H1 (cell line): ENCODE results near the gene BRINP3. TPM values are rescaled to one million over a fixed set of nuclear protein-coding genes. Genes with fewer than 3 reads are reported as not detected.
A peak's percentile ranks its signal among the peaks of the same experiment; 100 is the strongest.

Experiments
- CTCF ChIA-PET: fragments of 300-600 bp; sonication (Branson Sonifier 250); formaldehyde crosslinking; loops from one replicate; lab custom pipeline; 2021; ENCODE audit not compliant: partially characterized antibody; lab: Charles Lee
- POLR2A ChIA-PET: fragments of 300-600 bp; sonication (Branson Sonifier 250); formaldehyde crosslinking; loops from one replicate; lab custom pipeline; 2021; ENCODE audit warnings: inconsistent platforms; ENCODE audit not compliant: partially characterized antibody; lab: Charles Lee
- DNase-seq, 2 experiments: peaks; one replicate each; pipeline versions ENCODE4 v3.0.0 to v3.0.0-alpha.2; 2010 to 2022; ENCODE audit warnings: low spot score in 2 of 2, low read depth in 1 of 2, mixed read lengths in 1 of 2
- FAIRE-seq: peaks from 2 replicates; lab custom pipeline; 2011; peaks lifted over from hg19 to GRCh38; lab: Jason Lieb, UNC
- H2AFZ ChIP-seq: 2 replicates; pipeline ENCODE4 v1.8.1; 2012; ENCODE audit warnings: low read length, inconsistent platforms
- H2AK5ac ChIP-seq: 2 replicates; pipeline ENCODE4 v1.6.1; 2013; ENCODE audit warnings: low read depth, low read length
- H2BK120ac ChIP-seq: replicated peaks from 2 replicates; pipeline ENCODE3; 2013; ENCODE audit warnings: low read depth, low read length, inconsistent platforms
- H2BK12ac ChIP-seq: 2 replicates; pipeline ENCODE4 v1.6.1; 2013; ENCODE audit warnings: low read depth, low read length
- H2BK15ac ChIP-seq: 2 replicates; pipeline ENCODE4 v1.6.1; 2013; ENCODE audit warnings: low read length
- H2BK20ac ChIP-seq: 2 replicates; pipeline ENCODE4 v1.6.1; 2013; ENCODE audit warnings: low read length
- H2BK5ac ChIP-seq: 2 replicates; pipeline ENCODE4 v1.6.1; 2013; ENCODE audit warnings: low read depth, low read length
- H3K14ac ChIP-seq: 2 replicates; pipeline ENCODE4 v1.6.1; 2013; ENCODE audit warnings: inconsistent platforms; ENCODE audit not compliant: insufficient read length
- H3K18ac ChIP-seq: 2 replicates; pipeline ENCODE4 v1.6.1; 2013; ENCODE audit warnings: low read length; ENCODE audit errors: extremely low read depth
- H3K23ac ChIP-seq: 2 replicates; pipeline ENCODE4 v1.6.1; 2013; ENCODE audit warnings: inconsistent platforms; ENCODE audit not compliant: insufficient read length
- H3K23me2 ChIP-seq: 2 replicates; pipeline ENCODE4 v1.6.1; 2013; ENCODE audit warnings: low read depth, low read length
- H3K27ac ChIP-seq: 2 replicates; pipeline ENCODE4 v1.6.1; 2011; ENCODE audit warnings: low read depth, low read length, inconsistent platforms
- H3K27me3 ChIP-seq, 4 experiments: replicated peaks in 1 of 4; 1 replicate in 1 of 4; 2 replicates in 3 of 4; pipeline versions ENCODE4 v1.6.1 to v1.8.1; 2011 to 2013; ENCODE audit warnings: low read length in 3 of 4, mild to moderate bottlenecking in 3 of 4, inconsistent platforms in 2 of 4, mixed read lengths in 2 of 4, moderate library complexity in 1 of 4; ENCODE audit not compliant: control insufficient read depth in 3 of 4, insufficient read depth in 3 of 4; ENCODE audit errors: extremely low read depth in 1 of 4
- H3K36me3 ChIP-seq, 4 experiments: 2 replicates each; pipeline versions ENCODE4 v1.6.1 to v1.8.1; 2011 to 2013; ENCODE audit warnings: mild to moderate bottlenecking in 4 of 4, low read length in 3 of 4, moderate library complexity in 2 of 4, control low read depth in 1 of 4, inconsistent platforms in 1 of 4; ENCODE audit not compliant: insufficient read depth in 4 of 4, control insufficient read depth in 2 of 4
- H3K4ac ChIP-seq: replicated peaks from 2 replicates; pipeline ENCODE3; 2013; ENCODE audit warnings: low read length, low read depth, mixed read lengths, inconsistent platforms; ENCODE audit not compliant: insufficient read length
- H3K4me1 ChIP-seq, 4 experiments: replicated peaks in 1 of 4; 1 replicate in 1 of 4; 2 replicates in 3 of 4; pipeline versions ENCODE4 v1.6.1 to v1.8.1; 2011 to 2013; ENCODE audit warnings: low read length in 3 of 4, inconsistent platforms in 2 of 4, mixed read lengths in 1 of 4; ENCODE audit not compliant: insufficient read depth in 4 of 4, control insufficient read depth in 3 of 4
- H3K4me2 ChIP-seq, 2 experiments: 2 replicates each; pipeline versions ENCODE4 v1.6.1 to v1.8.1; 2011 to 2013; ENCODE audit warnings: low read depth in 2 of 2, low read length in 2 of 2, control low read depth in 1 of 2, inconsistent platforms in 1 of 2, mild to moderate bottlenecking in 1 of 2; ENCODE audit not compliant: insufficient read depth in 1 of 2
- H3K4me3 ChIP-seq, 4 experiments: fragments of 200-600, 300-600 bp in 1 of 4; sonication (generic), shearing (Covaris generic), sonication (Bioruptor Twin) in 1 of 4; 2 replicates each; pipeline versions ENCODE4 v1.5.1 to v1.8.1; 2011 to 2016; ENCODE audit warnings: low read length in 4 of 4, low read depth in 3 of 4, control low read depth in 2 of 4, inconsistent platforms in 2 of 4, mild to moderate bottlenecking in 2 of 4, mixed read lengths in 1 of 4, moderate library complexity in 1 of 4; ENCODE audit not compliant: insufficient read depth in 2 of 4; ENCODE audit errors: extremely low read depth in 1 of 4
- H3K56ac ChIP-seq: replicated peaks from 2 replicates; pipeline ENCODE3; 2013; ENCODE audit warnings: low read depth, mild to moderate bottlenecking, mixed read lengths, low read length, inconsistent platforms; ENCODE audit not compliant: insufficient read length
- H3K79me1 ChIP-seq: 2 replicates; pipeline ENCODE4 v1.6.1; 2013; ENCODE audit warnings: low read depth, low read length, control low read depth
- H3K79me2 ChIP-seq, 2 experiments: 2 replicates each; pipeline versions ENCODE4 v1.6.1 to v1.8.1; 2012 to 2013; ENCODE audit warnings: low read length in 2 of 2, mild to moderate bottlenecking in 2 of 2, inconsistent platforms in 1 of 2; ENCODE audit not compliant: insufficient read depth in 2 of 2, control insufficient read depth in 1 of 2
- H3K9ac ChIP-seq, 4 experiments: replicated peaks in 1 of 4; 1 replicate in 1 of 4; 2 replicates in 3 of 4; pipeline versions ENCODE4 v1.6.1 to v1.8.1; 2011 to 2013; ENCODE audit warnings: low read depth in 3 of 4, low read length in 3 of 4, control low read depth in 2 of 4, mild to moderate bottlenecking in 2 of 4, moderate library complexity in 2 of 4, inconsistent platforms in 1 of 4; ENCODE audit errors: extremely low read depth in 1 of 4
- H3K9me3 ChIP-seq, 2 experiments: 2 replicates each; pipeline versions ENCODE4 v1.6.1 to v1.8.1; 2012 to 2013; ENCODE audit warnings: mild to moderate bottlenecking in 2 of 2, moderate library complexity in 2 of 2, control low read depth in 1 of 2, inconsistent platforms in 1 of 2, low read depth in 1 of 2, low read length in 1 of 2, mixed read lengths in 1 of 2; ENCODE audit not compliant: insufficient read depth in 2 of 2
- H4K20me1 ChIP-seq, 2 experiments: replicated peaks in 1 of 2; 2 replicates each; pipeline versions ENCODE3 to v1.8.1; 2011 to 2013; ENCODE audit warnings: inconsistent platforms in 2 of 2, low read length in 2 of 2, mild to moderate bottlenecking in 1 of 2; ENCODE audit not compliant: insufficient read depth in 2 of 2, control insufficient read depth in 1 of 2
- H4K5ac ChIP-seq: 2 replicates; pipeline ENCODE4 v1.6.1; 2013; ENCODE audit warnings: low read length, low read depth, mixed read lengths, inconsistent platforms; ENCODE audit not compliant: insufficient read length
- H4K8ac ChIP-seq: 2 replicates; pipeline ENCODE4 v1.8.0; 2013; ENCODE audit warnings: mild to moderate bottlenecking, moderate library complexity, low read length, inconsistent platforms; ENCODE audit not compliant: insufficient read depth; ENCODE audit errors: extremely low read depth
- H4K91ac ChIP-seq: replicated peaks from 2 replicates; pipeline ENCODE3; 2013; ENCODE audit warnings: low read length, mixed read lengths, inconsistent platforms; ENCODE audit not compliant: insufficient read length
- E2F6 ChIP-seq: IDR thresholded peaks from 2 replicates; pipeline ENCODE4 v1.6.1; 2012; ENCODE audit warnings: inconsistent platforms
- SIRT6 ChIP-seq: IDR thresholded peaks from one replicate; pipeline ENCODE4 v1.7.1; 2012; ENCODE audit warnings: low read length, inconsistent platforms
- WGBS, 2 experiments: shearing (Covaris generic) in 1 of 2; methylation state at CpG; one replicate each; pipeline versions ENCODE4 v1.1.6 to v1.1.7; 2013 to 2015; ENCODE audit warnings: low lambda C conversion rate in 2 of 2, mixed read lengths in 2 of 2, inconsistent platforms in 1 of 2, low coverage in 1 of 2, missing lambda C conversion rate in 1 of 2; ENCODE audit not compliant: insufficient replicate concordance in 2 of 2, insufficient coverage in 1 of 2, insufficient read length in 1 of 2; ENCODE audit errors: extremely low coverage in 1 of 2, missing lambda C conversion rate in 1 of 2; 5-methylcytosine and 5-hydroxymethylcytosine counted together
- polyA plus RNA-seq, 7 experiments: library from polyadenylated mRNA; depleted of rRNA in 3 of 7; stranded (reverse) in 5 of 7; unstranded in 2 of 7; fragments of >200 nt in 5 of 7; fragments of 200-250 nt in 2 of 7; gene quantifications; 1 replicate in 5 of 7; 2 replicates in 1 of 7; 4 replicates in 1 of 7; pipeline versions ENCODE4 v1.2.1 to v1.2.3, GENCODE V29; 2011 to 2013; ENCODE audit warnings: missing spikeins in 2 of 7, mixed read lengths in 2 of 7
- total RNA-seq: library from RNA; stranded (reverse); fragmentation: NEBNext Ultra II Directional; extraction: Animal tissue kit (Norgen Biotek cat#: 25700); gene quantifications from 2 replicates; pipeline ENCODE4 v1.2.1, GENCODE V29; 2021
- TF ChIP-seq, protein P1 (sequence below): IDR thresholded peaks from 2 replicates; pipeline ENCODE4 v1.6.1; 2011; ENCODE audit warnings: low read length, improper control_type of control experiment

BRINP3 gene
- total and polyA plus RNA-seq, 2 of the 8 experiments (the other 6 are each of a cell fraction or from before 2014, with no cell fraction given) = not detected

GRCh38 chr1:190484045-190484444 lies 6.4 kb upstream of the BRINP3 start:
- Histone ChIP-seq H3K9me3 (no peaks in the 10 kb centered on the region), H3K36me3 (no peaks in the 10 kb centered on the region), H3K23ac (no peak overlapping the region), H2AFZ (no peak overlapping the region), H3K4me1 (peaks cover 0 to 8% (median 0%) of the 10 kb centered on the region in 4 experiments; a peak in 3 of 7 replicates), H3K27me3 (no peaks in the 10 kb centered on the region), H2BK15ac (no peak overlapping the region), H2AK5ac (no peak overlapping the region), H4K5ac (no peak overlapping the region), H2BK12ac (no peak overlapping the region), H3K4me2 (no peak overlapping the region), H2BK20ac (no peak overlapping the region), H3K9ac (no peak overlapping the region), H3K4me3 (no peak overlapping the region), H4K8ac (no peak overlapping the region), H3K56ac (no peak overlapping the region), H4K91ac (no peak overlapping the region), H3K27ac (no peak overlapping the region), H2BK120ac (no peak overlapping the region), H2BK5ac (no peak overlapping the region), H3K18ac (no peak overlapping the region), H3K23me2 (no peaks in the 10 kb centered on the region), H3K14ac (no peak overlapping the region), H3K79me1 (no peaks in the 10 kb centered on the region), H4K20me1 (no peaks in the 10 kb centered on the region)
- 80% methylated on average over 1 of the region's 1 CpG; no CpG with 5 or more reads in 1 of the 2 experiments for WGBS, 2 experiments
- ChIA-PET POLR2A (no interaction called here), CTCF (no interaction called here)
- DNase-seq = no peak
- no peak for FAIRE-seq
- TF ChIP-seq, protein P1, sequence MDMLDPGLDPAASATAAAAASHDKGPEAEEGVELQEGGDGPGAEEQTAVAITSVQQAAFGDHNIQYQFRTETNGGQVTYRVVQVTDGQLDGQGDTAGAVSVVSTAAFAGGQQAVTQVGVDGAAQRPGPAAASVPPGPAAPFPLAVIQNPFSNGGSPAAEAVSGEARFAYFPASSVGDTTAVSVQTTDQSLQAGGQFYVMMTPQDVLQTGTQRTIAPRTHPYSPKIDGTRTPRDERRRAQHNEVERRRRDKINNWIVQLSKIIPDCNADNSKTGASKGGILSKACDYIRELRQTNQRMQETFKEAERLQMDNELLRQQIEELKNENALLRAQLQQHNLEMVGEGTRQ = peak; percentile 41; the same call in 1 of the 2 replicates
- TF ChIP-seq SIRT6 (no peak), E2F6 (no peak)
- TF ChIP-seq, all 59 proteins: peak for 1
- Histone ChIP-seq H3K79me2 (no peaks in the 10 kb centered on the region), H3K4ac (no peak overlapping the region)
